Endothelial cell of umbilical vein (primary cell): ENCODE measurements around the gene MMP28. TPM values are rescaled to one million over a fixed set of nuclear protein-coding genes. Genes with fewer than 3 reads are reported as not detected.

Experiments
- BruUV-seq: library from RNA; stranded (reverse); fragments of 400-500 nt; replicated peaks from 2 replicates; lab custom pipeline; 2021; lab: Mats Ljungman, UMichigan
- CTCF ChIA-PET: fragments of 300-600, 350-600 bp; sonication (Branson Sonifier 250); formaldehyde crosslinking; loops from one replicate; lab custom pipeline; 2021; ENCODE audit warnings: antibody characterized with exemption, inconsistent platforms; lab: Charles Lee
- POLR2A ChIA-PET: fragments of 300-600, 350-600 bp; sonication (Branson Sonifier 250); formaldehyde crosslinking; loops from one replicate; lab custom pipeline; 2021; ENCODE audit warnings: antibody characterized with exemption, inconsistent platforms; lab: Charles Lee
- DNase-seq: peaks from one replicate; pipeline ENCODE4 v3.0.0-alpha.2; 2011; ENCODE audit warnings: low read depth, low spot score
- FAIRE-seq: peaks from 2 replicates; lab custom pipeline; 2011; peaks lifted over from hg19 to GRCh38; lab: Jason Lieb, UNC
- H2AFZ ChIP-seq: 2 replicates; pipeline ENCODE4 v1.6.0; 2012; ENCODE audit warnings: low read depth, low read length, control low read depth, inconsistent platforms
- H3K27ac ChIP-seq: 2 replicates; pipeline ENCODE4 v1.5.1; 2011; ENCODE audit warnings: low read depth, mild to moderate bottlenecking, control low read depth, low read length, moderate library complexity; ENCODE audit not compliant: insufficient read depth
- H3K27me3 ChIP-seq, 2 experiments: 2 replicates each; pipeline versions ENCODE4 v1.6.0 to v1.6.1; 2011; ENCODE audit warnings: low read length in 2 of 2, mixed read lengths in 1 of 2; ENCODE audit not compliant: control insufficient read depth in 2 of 2, insufficient read depth in 2 of 2
- H3K36me3 ChIP-seq, 2 experiments: 2 replicates in 1 of 2; 3 replicates in 1 of 2; pipeline ENCODE4 v1.5.1; 2011; ENCODE audit warnings: low read length in 2 of 2, mild to moderate bottlenecking in 1 of 2, moderate library complexity in 1 of 2; ENCODE audit not compliant: control insufficient read depth in 2 of 2, insufficient read depth in 2 of 2; ENCODE audit errors: extremely low read depth in 1 of 2
- H3K4me1 ChIP-seq: 3 replicates; pipeline ENCODE4 v1.5.1; 2011; ENCODE audit warnings: mild to moderate bottlenecking, low read length; ENCODE audit not compliant: control insufficient read depth, insufficient read depth; ENCODE audit errors: extremely low read depth
- H3K4me2 ChIP-seq: 2 replicates; pipeline ENCODE4 v1.6.1; 2011; ENCODE audit warnings: low read length, control low read depth, mixed read lengths; ENCODE audit not compliant: insufficient read depth
- H3K4me3 ChIP-seq, 3 experiments: fragments of 200-600 bp in 1 of 3; sonication (generic), shearing (Covaris generic) in 1 of 3; replicated peaks in 1 of 3; 2 replicates each; pipeline ENCODE4 v1.5.1; 2011 to 2016; ENCODE audit warnings: control low read depth in 3 of 3, low read length in 3 of 3, mild to moderate bottlenecking in 2 of 3, inconsistent platforms in 1 of 3, low read depth in 1 of 3, moderate library complexity in 1 of 3; ENCODE audit not compliant: insufficient read depth in 1 of 3
- H3K79me2 ChIP-seq: 2 replicates; pipeline ENCODE4 v1.6.0; 2012; ENCODE audit warnings: low read length, inconsistent platforms; ENCODE audit not compliant: control insufficient read depth, insufficient read depth
- H3K9ac ChIP-seq: replicated peaks from 2 replicates; pipeline ENCODE3; 2011; ENCODE audit warnings: low read length, control low read depth; ENCODE audit not compliant: insufficient read depth; ENCODE audit errors: extremely low read depth
- H3K9me1 ChIP-seq: replicated peaks from 3 replicates; pipeline ENCODE4 v1.6.0; 2011; ENCODE audit warnings: mild to moderate bottlenecking, low read length; ENCODE audit not compliant: control insufficient read depth, insufficient read depth; ENCODE audit errors: extremely low read depth
- H3K9me3 ChIP-seq: replicated peaks from 2 replicates; pipeline ENCODE4 v1.5.1; 2012; ENCODE audit warnings: low read length, inconsistent platforms; ENCODE audit not compliant: control insufficient read depth, insufficient read depth
- H4K20me1 ChIP-seq: replicated peaks from 2 replicates; pipeline ENCODE3; 2011; ENCODE audit warnings: mild to moderate bottlenecking, low read length; ENCODE audit not compliant: control insufficient read depth, insufficient read depth; ENCODE audit errors: extremely low read depth
- CTCF ChIP-seq, 2 donors: IDR thresholded peaks; 1 replicate in 1 of 2; 2 replicates in 1 of 2; pipeline ENCODE4 v1.5.1; 2011; ENCODE audit warnings: low read length in 2 of 2, mild to moderate bottlenecking in 2 of 2, moderate library complexity in 2 of 2, control low read depth in 1 of 2, inconsistent platforms in 1 of 2, low read depth in 1 of 2; ENCODE audit not compliant: insufficient read depth in 1 of 2; ENCODE audit errors: extremely low read depth in 1 of 2
- EZH2 ChIP-seq: IDR thresholded peaks from 2 replicates; pipeline ENCODE4 v1.6.1; 2012; ENCODE audit warnings: borderline replicate concordance, low read depth, mild to moderate bottlenecking, moderate library complexity, low read length, inconsistent platforms; ENCODE audit not compliant: severe bottlenecking
- FOS ChIP-seq: IDR thresholded peaks from 2 replicates; pipeline ENCODE4 v1.6.1; 2011; ENCODE audit warnings: mild to moderate bottlenecking, low read length, moderate library complexity, borderline replicate concordance; ENCODE audit not compliant: insufficient read depth
- GATA2 ChIP-seq: IDR thresholded peaks from 2 replicates; pipeline ENCODE4 v1.7.0; 2011; ENCODE audit warnings: low read depth, mild to moderate bottlenecking, moderate library complexity, mixed read lengths, low read length; ENCODE audit not compliant: insufficient read length, insufficient read depth
- JUN ChIP-seq: IDR thresholded peaks from 2 replicates; pipeline ENCODE4 v1.6.1; 2011; ENCODE audit warnings: borderline replicate concordance, low read depth; ENCODE audit not compliant: insufficient read length, insufficient read depth
- MAX ChIP-seq: IDR thresholded peaks from 2 replicates; pipeline ENCODE4 v1.6.1; 2011; ENCODE audit not compliant: insufficient read depth, insufficient read length
- MYC ChIP-seq: IDR thresholded peaks from one replicate; pipeline ENCODE4 v1.6.1; 2011; ENCODE audit warnings: mild to moderate bottlenecking, low read depth, low read length
- POLR2A ChIP-seq: IDR thresholded peaks from 2 replicates; pipeline ENCODE4 v1.6.1; 2012; ENCODE audit warnings: low read depth, mild to moderate bottlenecking, control low read depth, low read length
- POLR2AphosphoS5 ChIP-seq: IDR thresholded peaks from 2 replicates; pipeline ENCODE4 v1.6.1; 2012; ENCODE audit warnings: low read depth, mild to moderate bottlenecking, control low read depth, low read length, moderate library complexity; ENCODE audit not compliant: insufficient read depth
- dilution Hi-C: fragments of 300-500 bp; cut with MboI; formaldehyde crosslinking; loops from one replicate; pipeline ENCODE4 v1.15.0; 2019; ENCODE audit warnings: low sequenced_read_pairs; ENCODE audit not compliant: extremely low pct_ligation_motif_present
- intact Hi-C: fragments of 100-400 bp; cut with micrococcal nuclease; formaldehyde crosslinking; loops from one replicate; pipeline ENCODE4 v1.10.0; 2022
- polyA plus RNA-seq, 4 experiments: library from polyadenylated mRNA; depleted of rRNA in 3 of 4; stranded (reverse) in 3 of 4; unstranded in 1 of 4; fragments of >200 nt; gene quantifications; 2 replicates each; pipeline versions ENCODE4 v1.2.1 to v1.2.3, GENCODE V29; 2011 to 2012; ENCODE audit warnings: missing spikeins in 1 of 4
- total RNA-seq: library from RNA; stranded (reverse); gene quantifications from 2 replicates; pipeline ENCODE4 v1.2.3, GENCODE V29; 2021

Gene MMP28
- total and polyA plus RNA-seq, 2 donors (not counting 3 experiments of a cell fraction or from before 2014, with no cell fraction given) = 6.1 to 7.1 TPM

DNA sequence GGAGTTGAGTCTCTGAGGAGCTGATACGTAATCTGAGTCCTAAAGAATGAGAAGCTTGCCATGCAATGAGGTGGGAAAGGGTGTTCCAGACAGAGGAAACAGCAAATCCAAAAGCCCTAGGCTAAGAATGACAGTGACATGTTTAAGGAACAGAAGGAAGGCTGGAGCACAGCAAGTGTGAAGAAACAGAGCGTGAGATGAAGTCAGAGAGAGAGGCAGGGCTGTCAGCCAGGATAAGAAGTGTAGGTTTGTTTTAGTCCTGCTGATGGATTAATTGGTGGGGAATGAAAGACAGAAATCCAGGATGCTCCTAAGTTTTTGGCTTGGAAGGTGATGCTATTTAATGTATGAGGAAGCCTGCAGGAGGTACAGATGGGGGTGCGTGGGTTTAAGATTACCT is 14.5 kb downstream of the MMP28 start:
- no peaks in the 10 kb centered on the region for H3K79me2 ChIP-seq
- H2AFZ ChIP-seq = no peak overlapping the region
- H3K4me3 ChIP-seq = no peak overlapping the region
- TF ChIP-seq JUN = no peak
- no peak for TF ChIP-seq MAX
- no peak for TF ChIP-seq MYC
- no peak for TF ChIP-seq GATA2
- TF ChIP-seq EZH2 = no peak
- no peak for TF ChIP-seq FOS
- no peak for TF ChIP-seq POLR2A
- no peak for TF ChIP-seq POLR2AphosphoS5
- TF ChIP-seq CTCF (IDR thresholded peaks at IDR 0.05; ENCODE audit: extremely low read depth in 1 of 2, insufficient read depth in 1 of 2, low read depth in 1 of 2, low read length in 2 of 2) = no peak
- FAIRE-seq (no peak), DNase-seq (no peak)
- H3K36me3 ChIP-seq = no peaks in the 10 kb centered on the region
- no peak overlapping the region for H3K4me2 ChIP-seq
- H3K27me3 ChIP-seq = peaks cover 10 to 19% of the 10 kb centered on the region in 2 experiments
- intact Hi-C loops (no loop called here), dilution Hi-C loops (no loop called here)
- no peak overlapping the region for H3K9ac ChIP-seq
- no TSS peak for BruUV-seq
- no peaks in the 10 kb centered on the region for H4K20me1 ChIP-seq
- ChIA-PET POLR2A (no interaction called here), CTCF (interaction anchor here (0.9 to 4.5 kb wide), 5 partner anchors 9 to 28 kb away, joined by 3 to 33 read pairs (median 6); partner anchors contain the start of genes MMP28 and TAF15)
- no peaks in the 10 kb centered on the region for H3K4me1 ChIP-seq
- no peaks in the 10 kb centered on the region for H3K9me3 ChIP-seq
- H3K27ac ChIP-seq = no peak overlapping the region
- H3K9me1 ChIP-seq = no peaks in the 10 kb centered on the region
